GM18868 (cell line): ENCODE data around the gene ARX.

Experiments
- ATAC-seq: cut with Tn5 transposase; IDR thresholded peaks from one replicate; pipeline ENCODE4 v1.9.1; 2021; ENCODE audit warnings: mild to moderate bottlenecking, moderate library complexity; ENCODE audit not compliant: unreplicated experiment

The ARX gene

GRCh38 chrX:25002661-25003020, 13.1 kb downstream of the ARX start:
- ATAC-seq, result no peak

GRCh38 chrX:25001808-25002660, 13.7 kb downstream of the ARX start:
- no peak for ATAC-seq

- no peak for ATAC-seq
These were observed 16.3 kb downstream of the ARX start for GRCh38 chrX:24999511-24999910.

- no peak for ATAC-seq
These were observed 19.6 kb downstream of the ARX start for GRCh38 chrX:24996096-24996709.

GRCh38 chrX:24993879-24994278, 21.9 kb downstream of the ARX start:
- no peak for ATAC-seq

- no peak for ATAC-seq
These were observed 25.2 kb downstream of the ARX start for GRCh38 chrX:24990535-24990934.

- ATAC-seq, result no peak
These were observed 27.5 kb downstream of the ARX start for GRCh38 chrX:24988314-24988713.

- ATAC-seq, result no peak
These were observed 28.0 kb downstream of the ARX start for GRCh38 chrX:24987731-24988130.

- ATAC-seq, result no peak
These were observed 30.6 kb downstream of the ARX start for GRCh38 chrX:24985120-24985519.

- no peak for ATAC-seq
These were observed 31.8 kb downstream of the ARX start for GRCh38 chrX:24983931-24984330.

GRCh38 chrX:24982306-24982965, 33.3 kb downstream of the ARX start:
- ATAC-seq, result no peak

- no peak for ATAC-seq
These were observed 34.7 kb downstream of the ARX start for GRCh38 chrX:24981030-24981429.

GRCh38 chrX:24979081-24979480, 36.7 kb downstream of the ARX start:
- ATAC-seq, result no peak

GRCh38 chrX:24969812-24970211, 46.0 kb downstream of the ARX start:
- no peak for ATAC-seq

- no peak for ATAC-seq
These were observed 50.4 kb downstream of the ARX start for GRCh38 chrX:24965372-24965771.

- ATAC-seq, result no peak
These were observed 51.9 kb downstream of the ARX start for GRCh38 chrX:24963823-24964222.

- ATAC-seq, result no peak
These were observed 54.0 kb downstream of the ARX start for GRCh38 chrX:24961809-24962208.

GRCh38 chrX:24956828-24957227, 58.9 kb downstream of the ARX start:
- no peak for ATAC-seq

GRCh38 chrX:24955372-24955930, 60.3 kb downstream of the ARX start:
- ATAC-seq, result no peak

- ATAC-seq, result no peak
These were observed 61.0 kb downstream of the ARX start for GRCh38 chrX:24954732-24955131.
